Subcutaneous preadipocyte (primary cell): ENCODE measurements around the gene IRX1. TPM values are rescaled to one million over a fixed set of nuclear protein-coding genes. Genes with fewer than 3 reads are reported as not detected.

Source experiments
- total RNA-seq: library from RNA; depleted of rRNA; stranded (reverse); fragments of >200 nt; gene quantifications from 2 replicates; pipeline ENCODE4 v1.2.3, GENCODE V29; 2012

The IRX1 gene
- 9.0 and 9.6 TPM in 2 replicates for total RNA-seq

GRCh38 chr5:3595006-3595961 is at the start of gene IRX1:
IRX1 (plus strand) TSS chr5:3595832; CDS start chr5:3596106, 274 bp downstream.

